HG03571 (cell line): ENCODE data around the gene ALDOA.
"Not testable (repeated sequence)": the region's sequence is repeated elsewhere in the genome, so short reads cannot be mapped to it uniquely, and the experiment has no call there.

Source experiments
- ATAC-seq: cut with Tn5 transposase; IDR thresholded peaks from one replicate; pipeline ENCODE4 v1.9.1; 2021; ENCODE audit not compliant: unreplicated experiment

ALDOA gene

DNA sequence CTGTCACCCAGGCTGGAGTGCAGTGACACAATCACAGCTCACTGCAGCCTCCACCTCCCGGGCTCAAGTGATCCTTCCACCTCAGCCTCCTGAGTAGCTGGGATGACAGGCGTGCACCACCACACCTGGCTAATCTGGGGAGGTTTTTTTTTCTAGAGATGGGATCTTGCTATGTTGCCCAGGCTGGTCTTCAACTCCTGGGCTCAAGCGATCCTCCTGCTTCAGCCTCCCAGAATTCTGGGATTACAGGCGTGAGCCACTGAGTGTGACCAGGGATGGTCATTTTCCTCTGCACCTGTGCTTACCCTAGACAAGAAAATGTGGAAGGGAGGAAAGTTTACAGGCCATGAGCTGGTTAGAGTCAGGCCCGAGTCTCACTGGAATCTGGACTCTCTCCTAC is 24.9 kb upstream of the ALDOA start:
- not testable (repeated sequence) for ATAC-seq

GRCh38 chr16:30041841-30042240 is 23.7 kb upstream of the ALDOA start:
- no peak for ATAC-seq

- no peak for ATAC-seq
Measured at GRCh38 chr16:30046178-30046577, 19.4 kb upstream of the ALDOA start.

GRCh38 chr16:30046588-30046987 is 19.0 kb upstream of the ALDOA start:
- no peak for ATAC-seq

- ATAC-seq = no peak
Measured at GRCh38 chr16:30049871-30050270, 15.7 kb upstream of the ALDOA start.

DNA sequence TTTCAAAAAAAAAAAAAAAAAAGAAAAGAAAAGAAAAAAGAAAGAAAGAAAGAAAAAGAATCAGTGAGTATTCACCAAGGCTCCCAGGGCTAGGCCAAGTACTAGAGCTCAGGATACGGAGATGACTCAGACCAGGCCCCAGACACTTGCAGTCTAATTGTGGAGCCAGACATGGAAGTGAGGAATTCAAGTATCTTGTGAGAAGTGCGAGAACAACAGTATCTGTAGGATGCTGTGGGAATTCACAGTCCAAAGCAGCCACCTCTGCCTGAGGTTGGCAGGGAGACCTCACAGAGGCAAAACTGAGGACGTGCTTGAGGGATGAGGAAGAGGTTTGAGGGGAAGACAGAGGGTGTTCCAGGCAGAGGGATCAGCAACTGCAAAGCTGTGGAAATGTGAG is 14.0 kb upstream of the ALDOA start:
- ATAC-seq = no peak

- ATAC-seq = peak; percentile 56
Measured at GRCh38 chr16:30052671-30053372, 12.7 kb upstream of the ALDOA start.

- peak; percentile 9 for ATAC-seq
Measured at GRCh38 chr16:30053376-30054015, 12.1 kb upstream of the ALDOA start.

DNA sequence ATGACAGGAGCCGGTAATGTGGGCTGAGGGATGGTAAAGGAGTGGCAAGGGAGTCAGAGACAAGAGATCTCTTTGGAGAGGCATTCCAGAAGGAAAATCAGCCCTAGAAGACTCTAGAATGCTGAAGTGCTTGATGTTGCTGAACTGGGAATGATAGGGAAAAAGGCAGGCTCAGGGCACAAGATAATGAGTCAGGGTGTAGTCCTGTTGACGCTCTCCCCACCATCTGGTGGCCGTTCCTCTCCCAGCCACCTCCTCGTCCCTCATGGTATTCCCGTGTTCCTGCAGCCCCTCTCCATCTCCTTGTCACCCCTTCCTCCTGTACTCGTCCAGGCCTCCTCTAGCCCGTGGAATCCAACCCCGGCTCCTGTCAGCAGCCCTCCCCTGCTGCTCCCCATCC is 11.1 kb upstream of the ALDOA start:
- no peak for ATAC-seq

DNA sequence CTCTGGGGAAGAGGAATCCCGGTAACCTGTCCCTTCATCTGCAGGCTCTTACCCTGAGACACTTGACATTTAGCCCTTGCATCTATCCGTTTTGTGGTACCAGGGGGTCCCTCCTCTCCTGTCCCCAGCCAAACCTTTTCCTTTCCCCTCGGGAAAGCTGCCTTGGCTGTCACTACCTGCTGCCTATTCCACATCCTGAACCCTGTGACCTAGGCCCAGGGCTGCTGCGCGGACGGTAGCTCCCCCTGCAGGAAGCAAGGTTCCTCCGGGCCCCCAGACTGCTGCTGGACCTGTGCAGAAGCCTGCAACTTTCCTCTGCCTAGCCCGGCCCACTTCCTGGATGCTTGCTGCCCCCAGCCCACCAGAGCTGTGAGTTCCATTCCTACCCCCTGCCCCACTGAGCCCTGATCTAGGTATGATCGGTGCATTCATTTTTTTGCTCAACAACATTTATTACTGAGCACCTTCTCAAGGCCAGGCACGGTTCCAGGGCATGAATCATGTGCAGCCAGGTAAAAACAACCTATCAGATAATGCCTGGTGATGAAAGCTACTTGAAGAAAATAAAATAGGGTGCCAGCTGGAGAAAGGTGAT is 10.5 kb upstream of the ALDOA start:
- no peak for ATAC-seq

- ATAC-seq = no peak
Measured at GRCh38 chr16:30060346-30060745, 5.2 kb upstream of the ALDOA start.

GRCh38 chr16:30060836-30061554 is 4.6 kb upstream of the ALDOA start:
- ATAC-seq = no peak

DNA sequence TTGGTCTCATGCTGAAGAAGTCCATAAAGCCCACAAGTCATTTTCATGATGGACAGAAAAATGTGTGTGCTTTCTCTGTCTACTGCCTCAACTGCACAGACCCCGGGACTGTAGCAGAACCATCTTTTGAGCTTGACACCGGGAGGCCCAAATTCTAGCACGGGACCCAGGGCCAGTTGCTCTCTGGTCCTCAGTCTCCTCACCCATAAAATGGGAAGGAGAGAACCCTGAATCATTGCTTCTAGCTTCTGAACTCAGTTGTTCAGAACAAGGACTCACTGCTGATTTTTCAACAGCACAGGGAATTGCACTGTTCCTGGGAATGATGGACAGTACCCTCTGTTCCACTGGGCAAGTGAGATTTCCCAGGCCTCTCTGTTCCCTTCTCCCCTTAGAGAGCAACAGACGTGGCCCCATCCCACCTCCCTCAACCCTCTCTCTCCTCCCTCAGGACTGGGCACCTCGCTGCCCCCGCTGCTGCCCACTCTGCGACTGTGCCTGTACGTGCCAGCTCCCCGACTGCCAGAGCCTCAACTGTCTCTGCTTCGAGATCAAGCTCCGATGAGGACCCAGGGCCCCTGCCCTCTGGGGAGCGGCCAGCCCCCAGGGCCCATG is 2.2 kb upstream of the ALDOA start:
- no peak for ATAC-seq

GRCh38 chr16:30063893-30064728 is 1.4 kb upstream of the ALDOA start:
- no peak for ATAC-seq

GRCh38 chr16:30064729-30065101 is 845 bp upstream of the ALDOA start:
- ATAC-seq = no peak

DNA sequence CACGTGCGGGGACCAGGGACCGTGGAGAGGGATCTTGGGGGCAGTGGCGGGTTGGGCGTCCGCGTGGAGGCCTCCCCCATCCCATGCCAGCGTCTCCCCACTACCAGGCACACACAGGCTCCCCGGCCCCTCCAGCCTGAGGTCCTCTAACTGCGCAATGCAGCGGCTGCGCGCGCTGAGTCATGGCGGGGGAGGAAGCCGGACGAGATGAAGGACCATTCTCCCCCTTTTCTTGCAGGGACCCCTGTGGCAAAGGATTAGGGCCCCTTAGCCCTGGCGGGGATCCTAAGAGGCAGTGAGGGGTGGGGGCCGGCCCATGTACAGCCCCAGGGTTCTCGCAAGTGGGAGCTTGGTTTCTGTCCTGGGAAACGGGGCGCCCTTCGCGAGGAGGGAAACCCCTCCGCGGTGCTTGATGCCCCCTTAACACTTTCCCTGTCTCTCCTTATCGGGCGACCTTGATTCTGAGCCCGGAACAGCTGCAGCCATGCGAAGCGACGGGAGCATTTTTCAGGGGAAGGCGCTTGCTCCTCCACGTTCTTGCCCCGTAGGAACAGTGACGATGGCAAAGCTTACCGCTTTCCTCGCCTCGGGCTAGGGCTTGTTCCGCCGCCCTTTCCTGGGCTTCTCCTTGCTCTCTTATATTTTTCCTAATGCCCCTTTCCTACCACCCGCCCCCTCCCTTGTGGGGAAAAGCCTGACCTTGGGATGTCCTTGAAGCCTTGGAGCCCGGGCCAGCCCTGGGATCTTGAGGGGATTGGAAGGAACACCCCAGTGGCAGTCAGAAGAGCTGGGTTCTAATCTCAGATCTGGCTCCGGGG is 592 bp downstream of the ALDOA start:
- ATAC-seq = no peak

GRCh38 chr16:30066761-30067583 is 1.4 kb downstream of the ALDOA start:
- ATAC-seq = no peak

DNA sequence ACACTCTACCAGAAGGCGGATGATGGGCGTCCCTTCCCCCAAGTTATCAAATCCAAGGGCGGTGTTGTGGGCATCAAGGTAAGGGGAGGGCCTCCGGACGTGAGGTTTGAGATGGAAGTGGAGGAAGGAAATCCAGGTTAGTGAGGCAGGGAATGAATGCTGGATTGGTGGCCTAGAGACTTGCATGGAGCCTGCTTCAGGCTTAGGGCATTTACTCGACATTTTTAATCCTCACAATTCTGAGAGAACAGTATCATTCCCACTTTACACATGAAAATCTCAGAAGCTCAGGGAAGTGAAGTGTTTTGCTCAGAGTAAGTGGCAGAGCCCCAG is 2.0 kb downstream of the ALDOA start:
- no peak for ATAC-seq

DNA sequence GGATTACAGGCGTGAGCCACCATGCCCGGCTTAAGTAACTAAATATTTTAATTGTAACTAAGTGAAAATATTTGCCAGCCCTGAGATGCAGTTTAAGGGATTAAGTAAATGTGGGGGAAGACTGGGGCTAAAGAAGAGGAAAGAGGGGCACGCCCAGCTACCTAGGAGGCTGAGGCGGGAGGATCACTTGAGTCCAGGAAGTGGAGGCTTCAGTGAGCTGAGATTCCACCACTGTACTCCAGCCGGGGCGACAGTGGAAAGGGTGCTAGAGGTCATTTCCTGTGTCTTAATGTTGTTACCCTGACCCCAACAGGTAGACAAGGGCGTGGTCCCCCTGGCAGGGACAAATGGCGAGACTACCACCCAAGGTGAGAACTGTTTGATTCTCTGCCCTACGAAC is 2.8 kb downstream of the ALDOA start:
- ATAC-seq = no peak
